Measurements from ENCODE around the gene ADAMTSL1.

GRCh38 chr9:18888290-18888689, 414.3 kb downstream of the ADAMTSL1 start:
- TF ChIP-seq CTCF (IDR thresholded peaks at IDR 0.05) (no peak), POLR2A (IDR thresholded peaks at IDR 0.05) (no peak)

Measured in right lobe of liver (tissue), 4 donors.